HepG2 (cell line): ENCODE data around the gene AP3D1. TPM values are rescaled to one million over a fixed set of nuclear protein-coding genes. Genes with fewer than 3 reads are reported as not detected.

Source experiments
- ATAC-seq: fragments of 200-7000 bp; cut with Tn5 transposase; 3 replicates; pipeline ENCODE4 v1.9.1; 2020; ENCODE audit warnings: mild to moderate bottlenecking, moderate library complexity
- BruUV-seq: library from RNA; stranded (reverse); fragments of 400-500 nt; replicated peaks from 2 replicates; lab custom pipeline; 2021; lab: Mats Ljungman, UMichigan
- CTCF ChIA-PET: fragments of 300-600 bp; formaldehyde crosslinking; extraction: SDS; loops from one replicate; lab custom pipeline; 2021; ENCODE audit warnings: low total read pairs, inconsistent platforms, low intra/inter-chr PET ratio; lab: Yijun Ruan, JAX
- POLR2A ChIA-PET: fragments of 350-600 bp; sonication (Branson Sonifier 250); formaldehyde crosslinking; loops from one replicate; lab custom pipeline; 2020; ENCODE audit warnings: antibody characterized with exemption, inconsistent platforms; lab: Yijun Ruan, JAX
- DNase-seq: peaks from one replicate; pipeline ENCODE4 v3.0.0-alpha.2; 2015; ENCODE audit warnings: low spot score
- FAIRE-seq: peaks from 3 replicates; lab custom pipeline; 2011; peaks lifted over from hg19 to GRCh38; lab: Jason Lieb, UNC
- H2AFZ ChIP-seq: one replicate; pipeline ENCODE4 v1.6.1; 2011; ENCODE audit warnings: low read length, inconsistent platforms
- H3K27ac ChIP-seq: fragments of 300-600 bp; 3 replicates; pipeline ENCODE4 v1.8.0; 2011; ENCODE audit warnings: mixed run types, mild to moderate bottlenecking, mixed read lengths, low read length, inconsistent platforms; ENCODE audit not compliant: insufficient read depth; ENCODE audit errors: extremely low read length
- H3K27me3 ChIP-seq, 2 experiments: fragments of 200-600 bp in 1 of 2; 2 replicates in 1 of 2; 3 replicates in 1 of 2; pipeline versions ENCODE4 v1.6.0 to v1.8.0; 2011; ENCODE audit warnings: low read length in 2 of 2, mild to moderate bottlenecking in 2 of 2, moderate library complexity in 2 of 2, inconsistent platforms in 1 of 2; ENCODE audit not compliant: insufficient read depth in 2 of 2, control insufficient read depth in 1 of 2
- H3K36me3 ChIP-seq, 2 experiments: fragments of 200-600 bp in 1 of 2; replicated peaks in 1 of 2; 2 replicates in 1 of 2; 3 replicates in 1 of 2; pipeline versions ENCODE4 v1.5.1 to v1.8.0; 2011; ENCODE audit warnings: low read length in 2 of 2, inconsistent platforms in 1 of 2; ENCODE audit not compliant: insufficient read depth in 2 of 2, control insufficient read depth in 1 of 2
- H3K4me1 ChIP-seq: 2 replicates; pipeline ENCODE4 v1.5.1; 2012; ENCODE audit warnings: low read length, inconsistent platforms; ENCODE audit not compliant: insufficient read depth
- H3K4me2 ChIP-seq: 2 replicates; pipeline ENCODE4 v1.6.0; 2011; ENCODE audit warnings: low read depth, low read length, inconsistent platforms
- H3K4me3 ChIP-seq, 3 experiments: fragments of 200-600 bp in 1 of 3; sonication (generic), shearing (Covaris generic) in 1 of 3; replicated peaks in 1 of 3; 2 replicates each; pipeline ENCODE4 v1.5.1; 2011 to 2016; ENCODE audit warnings: low read length in 3 of 3, inconsistent platforms in 2 of 3, low read depth in 2 of 3, mild to moderate bottlenecking in 2 of 3, control low read depth in 1 of 3, mixed read lengths in 1 of 3; ENCODE audit not compliant: insufficient read depth in 1 of 3
- H3K79me2 ChIP-seq: one replicate; pipeline ENCODE4 v1.6.1; 2011; ENCODE audit warnings: low read length, inconsistent platforms; ENCODE audit not compliant: insufficient read depth
- H3K9ac ChIP-seq: 2 replicates; pipeline ENCODE4 v1.6.0; 2011; ENCODE audit warnings: mild to moderate bottlenecking, low read depth, low read length, inconsistent platforms; ENCODE audit not compliant: insufficient read depth
- H3K9me3 ChIP-seq: 2 replicates; pipeline ENCODE4 v1.5.1; 2012; ENCODE audit warnings: mild to moderate bottlenecking, low read length
- H4K20me1 ChIP-seq: 2 replicates; pipeline ENCODE4 v1.6.0; 2011; ENCODE audit warnings: inconsistent platforms, mild to moderate bottlenecking, low read length, moderate library complexity; ENCODE audit not compliant: insufficient read depth
- ARID5B ChIP-seq: IDR thresholded peaks from 2 replicates; pipeline ENCODE4 v1.4.0; 2020; ENCODE audit warnings: mild to moderate bottlenecking, missing genetic modification reagents
- CREM ChIP-seq, 2 experiments: sonication (generic) in 1 of 2; formaldehyde crosslinking in 1 of 2; IDR thresholded peaks; 2 replicates each; pipeline versions ENCODE4 v1.4.0 to v1.6.1; 2016 to 2020; ENCODE audit warnings: antibody characterized with exemption in 1 of 2, mild to moderate bottlenecking in 1 of 2, missing genetic modification reagents in 1 of 2
- DBP ChIP-seq: sonication (generic); formaldehyde crosslinking; IDR thresholded peaks from 2 replicates; pipeline ENCODE4 v1.4.0; 2020; ENCODE audit warnings: missing genetic modification reagents; ENCODE audit errors: not compliant biosample characterization
- ETV5 ChIP-seq: IDR thresholded peaks from 2 replicates; pipeline ENCODE4 v1.6.1; 2018; ENCODE audit warnings: missing biosample characterization, missing genetic modification reagents, inconsistent platforms, borderline replicate concordance
- FOXC1 ChIP-seq: sonication (generic); formaldehyde crosslinking; IDR thresholded peaks from 2 replicates; pipeline ENCODE4 v1.8.0; 2022; ENCODE audit warnings: mild to moderate bottlenecking, missing genetic modification reagents, borderline replicate concordance
- MAF1 ChIP-seq: sonication (generic); formaldehyde crosslinking; IDR thresholded peaks from 2 replicates; pipeline ENCODE4 v1.5.0; 2020; ENCODE audit warnings: missing genetic modification reagents, borderline replicate concordance
- NFIC ChIP-seq: IDR thresholded peaks from 2 replicates; pipeline ENCODE4 v1.6.1; 2012; ENCODE audit warnings: mild to moderate bottlenecking, low read length, inconsistent platforms
- SSRP1 ChIP-seq: IDR thresholded peaks from 2 replicates; pipeline ENCODE4 v1.6.1; 2016; ENCODE audit warnings: control low read depth
- STAT6 ChIP-seq: sonication (generic); formaldehyde crosslinking; IDR thresholded peaks from 2 replicates; pipeline ENCODE4 v1.4.0; 2020; ENCODE audit warnings: missing genetic modification reagents, mild to moderate bottlenecking, borderline replicate concordance
- ZNF143 ChIP-seq: sonication (generic); formaldehyde crosslinking; IDR thresholded peaks from 2 replicates; pipeline ENCODE4 v1.4.0; 2020; ENCODE audit warnings: missing genetic modification reagents
- ZNF382 ChIP-seq: sonication (generic); formaldehyde crosslinking; IDR thresholded peaks from 2 replicates; pipeline ENCODE4 v1.5.0; 2020; ENCODE audit warnings: missing genetic modification reagents, mild to moderate bottlenecking, borderline replicate concordance
- ZNF597 ChIP-seq: sonication (generic); formaldehyde crosslinking; IDR thresholded peaks from 2 replicates; pipeline ENCODE4 v1.5.0; 2020; ENCODE audit warnings: missing genetic modification reagents
- ZNF660 ChIP-seq: sonication (generic); formaldehyde crosslinking; IDR thresholded peaks from 2 replicates; pipeline ENCODE4 v1.5.1; 2020; ENCODE audit warnings: mild to moderate bottlenecking, low read depth, missing genetic modification reagents, borderline replicate concordance
- WGBS: methylation state at CpG from one replicate; pipeline ENCODE4 v1.1.6; 2017; ENCODE audit warnings: low lambda C conversion rate; 5-methylcytosine and 5-hydroxymethylcytosine counted together
- in situ Hi-C: cut with HindIII; loops from 2 replicates; pipeline ENCODE4 v1.10.0; 2017; ENCODE audit warnings: low pct_unique_long_range_greater_than_20kb; ENCODE audit not compliant: extremely low pct_ligation_motif_present
- intact Hi-C: fragments of 100-400 bp; cut with micrococcal nuclease; formaldehyde crosslinking; loops from one replicate; pipeline ENCODE4 v1.10.0; 2022; ENCODE audit not compliant: unreplicated experiment
- polyA plus RNA-seq, 8 experiments: library from polyadenylated mRNA; depleted of rRNA in 3 of 8; stranded (reverse) in 7 of 8; unstranded in 1 of 8; fragments of >200 nt; fragmentation: Illumina TruSeq in 4 of 8; extraction: Trizol in 4 of 8; gene quantifications; 2 replicates each; pipeline versions ENCODE4 v1.2.1 to v1.2.3, GENCODE V29; 2011 to 2016; ENCODE audit warnings: low read depth in 4 of 8, missing spikeins in 1 of 8, mixed read lengths in 1 of 8; ENCODE audit not compliant: insufficient read depth in 1 of 8
- total RNA-seq, 5 experiments: library from RNA; depleted of rRNA; stranded (reverse); fragments of >200 nt; fragmentation: Illumina TruSeq; extraction: Trizol; gene quantifications; 2 replicates each; pipeline ENCODE4 v1.2.3, GENCODE V29; 2016; ENCODE audit warnings: low read depth in 1 of 5

The AP3D1 gene
- total and polyA plus RNA-seq, 2 of the 13 experiments (the other 11 are each of a cell fraction or from before 2014, with no cell fraction given), result 68.0 to 82.6 TPM

- TF ChIP-seq SSRP1 (CRISPR knock-in tag) (no peak), CREM (IDR thresholded peaks at IDR 0.05) (no peak), CREM (CRISPR knock-in tag; IDR thresholded peaks at IDR 0.05) (no peak), ZNF597 (CRISPR knock-in tag) (no peak)
Measured at GRCh38 chr19:2070986-2071673, 80.2 kb downstream of the AP3D1 start (continued).

GRCh38 chr19:2070436-2070827 is 80.9 kb downstream of the AP3D1 start:
- in situ Hi-C loops, result no loop called here
- no peaks in the 10 kb centered on the region for H3K79me2 ChIP-seq
- no peak for TF ChIP-seq ZNF660 (CRISPR knock-in tag)
- TF ChIP-seq DBP (CRISPR knock-in tag), result no peak
- TF ChIP-seq ARID5B (CRISPR knock-in tag), result no peak
- no peak for TF ChIP-seq NFIC
- no peak for TF ChIP-seq FOXC1 (CRISPR knock-in tag)
- TF ChIP-seq STAT6, result no peak
- TF ChIP-seq ZNF143 (CRISPR knock-in tag), result no peak
- no peak for TF ChIP-seq ZNF382
- no peak for TF ChIP-seq MAF1 (CRISPR knock-in tag)
- TF ChIP-seq ETV5, result no peak

More at GRCh38 chr19:2070436-2070827, 80.9 kb downstream of the AP3D1 start:
- peaks cover 38% of the 10 kb centered on the region for H3K4me1 ChIP-seq
- H3K9ac ChIP-seq, result no peak overlapping the region
- ATAC-seq (no peak), DNase-seq (no peak), FAIRE-seq (no peak)
- H3K27me3 ChIP-seq, result no peaks in the 10 kb centered on the region
- H2AFZ ChIP-seq, result no peak overlapping the region
- 88% methylated on average over 10 of the region's 10 CpGs for WGBS
- POLR2A ChIA-PET, result interaction anchor here (0.7 to 1.1 kb wide), 2 partner anchors 10 to 54 kb away, joined by 3 read pairs; no protein-coding TSS in a partner anchor
- H3K9me3 ChIP-seq, result no peaks in the 10 kb centered on the region
- CTCF ChIA-PET, result interaction anchor here (0.6 to 1.6 kb wide), 3 partner anchors 51 to 125 kb away, joined by 3 to 25 read pairs (median 4); no protein-coding TSS in a partner anchor
- H4K20me1 ChIP-seq, result no peaks in the 10 kb centered on the region
- peaks cover 4 to 8% of the 10 kb centered on the region in 2 experiments; a peak in 2 of 5 replicates for H3K36me3 ChIP-seq
- H3K4me2 ChIP-seq, result no peak overlapping the region
- no peak overlapping the region for H3K27ac ChIP-seq
- intact Hi-C loops, result no loop called here
- BruUV-seq, result no TSS peak
- no peak overlapping the region for H3K4me3 ChIP-seq
